Measurements from ENCODE around the gene FAM184A. TPM values are rescaled to one million over a fixed set of nuclear protein-coding genes. Genes with fewer than 3 reads are reported as not detected.

FAM184A gene
- polyA plus RNA-seq, 2 of the 4 experiments (the other 2 are of a cell fraction): 0.06 TPM; not detected in 1

DNA sequence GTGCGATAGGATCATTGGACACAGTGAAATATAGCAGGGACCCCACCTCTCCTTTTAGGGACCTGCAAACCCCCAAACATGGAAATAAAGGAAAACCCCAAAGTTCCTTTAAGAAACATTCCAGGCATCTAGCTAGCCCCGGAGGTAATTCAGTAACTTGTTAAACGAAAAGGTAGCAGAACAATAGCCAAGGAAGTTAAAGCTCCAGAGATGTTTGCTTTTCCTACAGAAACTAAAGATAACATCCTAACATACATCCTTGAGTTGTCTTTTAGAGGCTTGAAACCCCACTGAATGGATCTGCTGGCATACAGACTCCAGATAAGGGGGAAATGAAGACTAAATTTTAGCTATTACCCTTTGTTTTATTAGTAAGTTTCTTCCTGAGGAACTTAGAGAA is 51.0 kb downstream of the FAM184A start:
- Histone ChIP-seq H3K4me2 (no peak overlapping the region), H3K9me3 (no peaks in the 10 kb centered on the region), H3K4me3 (no peak overlapping the region), H3K27ac (no peak overlapping the region), H3K4me1 (no peaks in the 10 kb centered on the region)
- FAIRE-seq (no peak), ATAC-seq (no peak), DNase-seq (ENCODE audit: low read depth in 1 of 2, low spot score in 1 of 2) (no peak)
- TF ChIP-seq HOXB5 (CRISPR knock-in tag; IDR thresholded peaks at IDR 0.05) (no peak), NPAS2 (CRISPR knock-in tag; IDR thresholded peaks at IDR 0.05; ENCODE audit: borderline replicate concordance) (no peak), HDAC2 (IDR thresholded peaks at IDR 0.05) (no peak), GATA3 (IDR thresholded peaks at IDR 0.05; ENCODE audit: borderline replicate concordance) (no peak), RARB (CRISPR knock-in tag; IDR thresholded peaks at IDR 0.05) (no peak), NR3C1 (IDR thresholded peaks at IDR 0.05) (no peak), JUN (IDR thresholded peaks at IDR 0.05) (no peak), POLR2AphosphoS2 (conservative IDR thresholded peaks at IDR 0.05; ENCODE audit: low read length) (no peak), HOXB13 (CRISPR knock-in tag; IDR thresholded peaks at IDR 0.05; ENCODE audit: low read depth) (no peak), SMC3 (IDR thresholded peaks at IDR 0.05) (no peak), EHF (CRISPR knock-in tag; IDR thresholded peaks at IDR 0.05) (no peak), CEBPB (IDR thresholded peaks at IDR 0.05) (no peak), MYC (IDR thresholded peaks at IDR 0.05; ENCODE audit: borderline replicate concordance, low read length) (no peak), ZFP36 (IDR thresholded peaks at IDR 0.05; ENCODE audit: borderline replicate concordance, partially characterized antibody) (no peak)
- ChIA-PET POLR2A (no interaction called here), CTCF (no interaction called here)
- WGBS (ENCODE audit: missing lambda C conversion rate): 35% methylated on average over 3 of the region's 3 CpGs

DNA sequence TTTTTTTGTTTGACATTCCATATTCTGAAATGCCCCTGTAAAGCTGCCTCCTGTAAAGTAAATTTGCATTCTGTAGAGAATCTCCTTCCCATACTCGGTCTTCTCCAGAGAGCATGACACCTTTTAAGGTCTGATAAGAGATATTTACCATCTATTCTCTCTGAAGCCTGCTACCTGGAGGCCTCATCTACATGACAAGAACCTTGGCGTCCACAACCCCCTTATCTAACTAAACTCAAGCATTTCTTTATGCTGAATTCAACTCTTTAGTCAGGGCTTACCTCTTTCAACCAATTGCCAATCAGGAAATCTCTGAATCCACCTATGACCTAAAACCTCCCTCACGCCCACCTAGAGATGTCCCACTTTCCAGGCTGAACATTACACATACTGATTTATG is 51.6 kb downstream of the FAM184A start:
- no peaks in the 10 kb centered on the region for H3K4me1 ChIP-seq
- ChIA-PET POLR2A (no interaction called here), CTCF (no interaction called here)
- no peak for TF ChIP-seq CTCF (IDR thresholded peaks at IDR 0.05)
- no peak for TF ChIP-seq USF2 (IDR thresholded peaks at IDR 0.05)
- TF ChIP-seq MAFK (IDR thresholded peaks at IDR 0.05; ENCODE audit: partially characterized antibody): no peak
- TF ChIP-seq ZSCAN20 (CRISPR knock-in tag; IDR thresholded peaks at IDR 0.05): no peak
- TF ChIP-seq RFX5 (IDR thresholded peaks at IDR 0.05): no peak
- no peak for TF ChIP-seq PBX3 (IDR thresholded peaks at IDR 0.05)
- TF ChIP-seq, protein P1, sequence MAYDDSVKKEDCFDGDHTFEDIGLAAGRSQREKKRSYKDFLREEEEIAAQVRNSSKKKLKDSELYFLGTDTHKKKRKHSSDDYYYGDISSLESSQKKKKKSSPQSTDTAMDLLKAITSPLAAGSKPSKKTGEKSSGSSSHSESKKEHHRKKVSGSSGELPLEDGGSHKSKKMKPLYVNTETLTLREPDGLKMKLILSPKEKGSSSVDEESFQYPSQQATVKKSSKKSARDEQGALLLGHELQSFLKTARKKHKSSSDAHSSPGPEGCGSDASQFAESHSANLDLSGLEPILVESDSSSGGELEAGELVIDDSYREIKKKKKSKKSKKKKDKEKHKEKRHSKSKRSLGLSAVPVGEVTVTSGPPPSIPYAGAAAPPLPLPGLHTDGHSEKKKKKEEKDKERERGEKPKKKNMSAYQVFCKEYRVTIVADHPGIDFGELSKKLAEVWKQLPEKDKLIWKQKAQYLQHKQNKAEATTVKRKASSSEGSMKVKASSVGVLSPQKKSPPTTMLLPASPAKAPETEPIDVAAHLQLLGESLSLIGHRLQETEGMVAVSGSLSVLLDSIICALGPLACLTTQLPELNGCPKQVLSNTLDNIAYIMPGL (CRISPR knock-in tag; IDR thresholded peaks at IDR 0.05; ENCODE audit: borderline replicate concordance): no peak
- TF ChIP-seq FOSB (CRISPR knock-in tag; IDR thresholded peaks at IDR 0.05): no peak
- TF ChIP-seq TFCP2L1 (CRISPR knock-in tag; IDR thresholded peaks at IDR 0.05): no peak
- ATAC-seq (no peak), FAIRE-seq (no peak), DNase-seq (ENCODE audit: low read depth in 1 of 2, low spot score in 1 of 2) (no peak)
- WGBS (ENCODE audit: missing lambda C conversion rate): 6% methylated on average over 3 of the region's 3 CpGs
- H3K4me3 ChIP-seq: no peak overlapping the region
- H3K27ac ChIP-seq: no peak overlapping the region
- no peaks in the 10 kb centered on the region for H3K9me3 ChIP-seq
- H3K4me2 ChIP-seq: no peak overlapping the region

All from A549 (cell line).